Endothelial cell of umbilical vein (primary cell): ENCODE data around the gene DPP6.

Source experiments
- JUN ChIP-seq: IDR thresholded peaks from 2 replicates; pipeline ENCODE4 v1.6.1; 2011; ENCODE audit warnings: borderline replicate concordance, low read depth; ENCODE audit not compliant: insufficient read length, insufficient read depth
- POLR2A ChIP-seq: IDR thresholded peaks from 2 replicates; pipeline ENCODE4 v1.6.1; 2012; ENCODE audit warnings: low read depth, mild to moderate bottlenecking, control low read depth, low read length
- POLR2AphosphoS5 ChIP-seq: IDR thresholded peaks from 2 replicates; pipeline ENCODE4 v1.6.1; 2012; ENCODE audit warnings: low read depth, mild to moderate bottlenecking, control low read depth, low read length, moderate library complexity; ENCODE audit not compliant: insufficient read depth
- TF ChIP-seq, protein P1 (sequence below), 2 donors: IDR thresholded peaks; 1 replicate in 1 of 2; 2 replicates in 1 of 2; pipeline ENCODE4 v1.5.1; 2011; ENCODE audit warnings: low read length in 2 of 2, mild to moderate bottlenecking in 2 of 2, moderate library complexity in 2 of 2, control low read depth in 1 of 2, inconsistent platforms in 1 of 2, low read depth in 1 of 2; ENCODE audit not compliant: insufficient read depth in 1 of 2; ENCODE audit errors: extremely low read depth in 1 of 2
- TF ChIP-seq, protein P2 (sequence below): IDR thresholded peaks from 2 replicates; pipeline ENCODE4 v1.6.1; 2011; ENCODE audit not compliant: insufficient read depth, insufficient read length

DNA sequence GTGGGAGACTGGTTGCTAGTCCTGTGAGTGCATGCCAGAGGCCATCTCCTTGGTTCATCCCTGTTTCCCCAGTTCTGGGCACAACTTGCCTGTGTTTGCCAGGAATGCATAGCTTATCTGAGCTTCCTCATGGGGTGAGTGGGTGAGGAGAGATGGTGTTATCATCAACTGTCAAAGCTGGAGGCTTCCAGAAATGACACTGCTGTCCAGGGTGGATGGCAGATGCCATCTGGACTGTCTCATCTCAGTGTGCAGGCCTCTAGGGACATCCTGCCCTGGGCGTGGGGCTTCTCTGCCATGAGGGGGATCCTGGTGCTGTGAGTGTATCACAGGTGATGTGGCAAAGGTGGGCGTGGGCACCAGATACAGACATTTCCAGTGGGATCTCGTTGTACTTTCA is 328.6 kb downstream of the DPP6 start:
- TF ChIP-seq POLR2AphosphoS5 (no peak), POLR2A (no peak), JUN (no peak)
- TF ChIP-seq, protein P1, sequence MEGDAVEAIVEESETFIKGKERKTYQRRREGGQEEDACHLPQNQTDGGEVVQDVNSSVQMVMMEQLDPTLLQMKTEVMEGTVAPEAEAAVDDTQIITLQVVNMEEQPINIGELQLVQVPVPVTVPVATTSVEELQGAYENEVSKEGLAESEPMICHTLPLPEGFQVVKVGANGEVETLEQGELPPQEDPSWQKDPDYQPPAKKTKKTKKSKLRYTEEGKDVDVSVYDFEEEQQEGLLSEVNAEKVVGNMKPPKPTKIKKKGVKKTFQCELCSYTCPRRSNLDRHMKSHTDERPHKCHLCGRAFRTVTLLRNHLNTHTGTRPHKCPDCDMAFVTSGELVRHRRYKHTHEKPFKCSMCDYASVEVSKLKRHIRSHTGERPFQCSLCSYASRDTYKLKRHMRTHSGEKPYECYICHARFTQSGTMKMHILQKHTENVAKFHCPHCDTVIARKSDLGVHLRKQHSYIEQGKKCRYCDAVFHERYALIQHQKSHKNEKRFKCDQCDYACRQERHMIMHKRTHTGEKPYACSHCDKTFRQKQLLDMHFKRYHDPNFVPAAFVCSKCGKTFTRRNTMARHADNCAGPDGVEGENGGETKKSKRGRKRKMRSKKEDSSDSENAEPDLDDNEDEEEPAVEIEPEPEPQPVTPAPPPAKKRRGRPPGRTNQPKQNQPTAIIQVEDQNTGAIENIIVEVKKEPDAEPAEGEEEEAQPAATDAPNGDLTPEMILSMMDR (IDR thresholded peaks at IDR 0.05; ENCODE audit: extremely low read depth in 1 of 2, insufficient read depth in 1 of 2, low read depth in 1 of 2, low read length in 2 of 2) = no peak
- TF ChIP-seq, protein P2, sequence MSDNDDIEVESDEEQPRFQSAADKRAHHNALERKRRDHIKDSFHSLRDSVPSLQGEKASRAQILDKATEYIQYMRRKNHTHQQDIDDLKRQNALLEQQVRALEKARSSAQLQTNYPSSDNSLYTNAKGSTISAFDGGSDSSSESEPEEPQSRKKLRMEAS = no peak
